ENCODE measurements around the gene MCTP1. TPM values are rescaled to one million over a fixed set of nuclear protein-coding genes. Genes with fewer than 3 reads are reported as not detected.

MCTP1 gene
- total RNA-seq, 1 donor from 2014 or later: 3.7 TPM

GRCh38 chr5:95018946-95019345, 265.9 kb downstream of the MCTP1 start:
- Histone ChIP-seq H3K27me3 (no peaks in the 10 kb centered on the region), H3K4me3 (no peak overlapping the region), H3F3A (ENCODE audit: low read depth) (no peaks in the 10 kb centered on the region), H2AFZ (replicated peaks) (no peak overlapping the region), H3K9me3 (ENCODE audit: low read depth) (no peaks in the 10 kb centered on the region), H4K20me1 (ENCODE audit: low read depth) (no peaks in the 10 kb centered on the region), H3K9ac (no peak overlapping the region), H3K4me2 (no peak overlapping the region), H3K27ac (no peak overlapping the region), H3K36me3 (no peaks in the 10 kb centered on the region), H3K4me1 (peaks cover 16% of the 10 kb centered on the region), H3K79me2 (ENCODE audit: low read depth) (no peaks in the 10 kb centered on the region)
- TF ChIP-seq CTCF (IDR thresholded peaks at IDR 0.05): no peak
- no peak for TF ChIP-seq EZH2phosphoT487 (IDR thresholded peaks at IDR 0.05)
- TF ChIP-seq EZH2 (IDR thresholded peaks at IDR 0.05): no peak
- H3K36me3 Mint-ChIP-seq: no peaks in the 10 kb centered on the region
- no peak for DNase-seq (ENCODE audit: low spot score)
- no peak overlapping the region for H3K27ac Mint-ChIP-seq
- H3K9me3 Mint-ChIP-seq: no peaks in the 10 kb centered on the region
- H3K4me3 Mint-ChIP-seq: no peak overlapping the region
- H3K4me1 Mint-ChIP-seq: peaks cover 5% of the 10 kb centered on the region
- no peaks in the 10 kb centered on the region for H3K27me3 Mint-ChIP-seq (ENCODE audit: insufficient read depth, low read depth)

- Histone ChIP-seq H3K4me2 (no peak overlapping the region), H3K4me1 (peaks cover 16% of the 10 kb centered on the region), H3K27ac (no peak overlapping the region), H2AFZ (replicated peaks) (no peak overlapping the region), H3K9me3 (ENCODE audit: low read depth) (no peaks in the 10 kb centered on the region), H3K9ac (no peak overlapping the region), H4K20me1 (ENCODE audit: low read depth) (no peaks in the 10 kb centered on the region), H3K36me3 (no peaks in the 10 kb centered on the region), H3F3A (ENCODE audit: low read depth) (no peaks in the 10 kb centered on the region), H3K27me3 (no peaks in the 10 kb centered on the region), H3K79me2 (ENCODE audit: low read depth) (no peaks in the 10 kb centered on the region), H3K4me3 (no peak overlapping the region)
- no peaks in the 10 kb centered on the region for H3K36me3 Mint-ChIP-seq
- H3K27ac Mint-ChIP-seq: no peak overlapping the region
- no peaks in the 10 kb centered on the region for H3K9me3 Mint-ChIP-seq
- H3K27me3 Mint-ChIP-seq (ENCODE audit: insufficient read depth, low read depth): no peaks in the 10 kb centered on the region
- H3K4me1 Mint-ChIP-seq: peaks cover 5% of the 10 kb centered on the region
- TF ChIP-seq EZH2phosphoT487 (IDR thresholded peaks at IDR 0.05) (no peak), CTCF (IDR thresholded peaks at IDR 0.05) (no peak), EZH2 (IDR thresholded peaks at IDR 0.05) (no peak)
- no peak for DNase-seq (ENCODE audit: low spot score)
- no peak overlapping the region for H3K4me3 Mint-ChIP-seq
Measured at GRCh38 chr5:95018511-95018910, 266.4 kb downstream of the MCTP1 start.

- no peaks in the 10 kb centered on the region for H3K9me3 ChIP-seq (ENCODE audit: low read depth)
- no peak for TF ChIP-seq EZH2 (IDR thresholded peaks at IDR 0.05)
- no peak for TF ChIP-seq EZH2phosphoT487 (IDR thresholded peaks at IDR 0.05)
- no peak for TF ChIP-seq CTCF (IDR thresholded peaks at IDR 0.05)
Measured at GRCh38 chr5:95009812-95010211, 275.1 kb downstream of the MCTP1 start.

More at GRCh38 chr5:95009812-95010211, 275.1 kb downstream of the MCTP1 start:
- H3K27ac Mint-ChIP-seq: no peak overlapping the region
- Histone ChIP-seq H3K36me3 (no peaks in the 10 kb centered on the region), H3K9ac (no peak overlapping the region), H3F3A (ENCODE audit: low read depth) (no peaks in the 10 kb centered on the region), H3K4me3 (no peak overlapping the region), H2AFZ (replicated peaks) (no peak overlapping the region), H3K27me3 (no peaks in the 10 kb centered on the region), H3K79me2 (ENCODE audit: low read depth) (no peaks in the 10 kb centered on the region), H3K4me1 (no peaks in the 10 kb centered on the region), H4K20me1 (ENCODE audit: low read depth) (no peaks in the 10 kb centered on the region), H3K27ac (no peak overlapping the region), H3K4me2 (no peak overlapping the region)
- H3K9me3 Mint-ChIP-seq: peaks cover 3% of the 10 kb centered on the region
- DNase-seq (ENCODE audit: low spot score): no peak
- H3K36me3 Mint-ChIP-seq: no peaks in the 10 kb centered on the region
- H3K4me1 Mint-ChIP-seq: no peaks in the 10 kb centered on the region
- no peaks in the 10 kb centered on the region for H3K27me3 Mint-ChIP-seq (ENCODE audit: insufficient read depth, low read depth)
- H3K4me3 Mint-ChIP-seq: no peak overlapping the region

Data from neural progenitor cell (in vitro differentiated cells).